HL-60 (cell line): ENCODE measurements around the gene CHAC2.

ENCODE experiments used
- DNase-seq, 2 experiments: peaks; one replicate each; pipeline ENCODE4 v3.0.0-alpha.2; 2010 to 2020; ENCODE audit warnings: low read depth in 1 of 2, low spot score in 1 of 2
- H3K27ac ChIP-seq: fragments of 250-450 bp; sonication (Bioruptor Pico); replicated peaks from 2 replicates; pipeline ENCODE4 v1.5.1; 2020; ENCODE audit warnings: mild to moderate bottlenecking, moderate library complexity
- H3K27me3 ChIP-seq: fragments of 250-450 bp; sonication (Bioruptor Pico); 2 replicates; pipeline ENCODE4 v1.5.1; 2021; ENCODE audit warnings: mild to moderate bottlenecking, moderate library complexity; ENCODE audit not compliant: insufficient read depth, poor library complexity, severe bottlenecking
- H3K4me3 ChIP-seq: replicated peaks from 2 replicates; pipeline ENCODE4 v1.5.1; 2011; ENCODE audit warnings: mild to moderate bottlenecking, control low read depth, low read length; ENCODE audit not compliant: insufficient read depth
- GABPA ChIP-seq: IDR thresholded peaks from 2 replicates; pipeline ENCODE4 v1.6.1; 2012; ENCODE audit warnings: low read depth
- POLR2AphosphoS5 ChIP-seq: IDR thresholded peaks from 2 replicates; pipeline ENCODE4 v1.6.1; 2012; ENCODE audit warnings: low read depth
- SPI1 ChIP-seq: IDR thresholded peaks from 2 replicates; pipeline ENCODE4 v1.6.1; 2012; ENCODE audit warnings: low read depth, mild to moderate bottlenecking, borderline replicate concordance
- TF ChIP-seq, protein P1 (sequence below): IDR thresholded peaks from 2 replicates; pipeline ENCODE4 v1.6.1; 2012; ENCODE audit warnings: low read depth; ENCODE audit not compliant: insufficient replicate concordance
- TF ChIP-seq, protein P2 (sequence below): IDR thresholded peaks from one replicate; pipeline ENCODE4 v1.5.1; 2011; ENCODE audit warnings: low read length, control low read depth, inconsistent platforms; ENCODE audit not compliant: insufficient read depth

The CHAC2 gene

DNA sequence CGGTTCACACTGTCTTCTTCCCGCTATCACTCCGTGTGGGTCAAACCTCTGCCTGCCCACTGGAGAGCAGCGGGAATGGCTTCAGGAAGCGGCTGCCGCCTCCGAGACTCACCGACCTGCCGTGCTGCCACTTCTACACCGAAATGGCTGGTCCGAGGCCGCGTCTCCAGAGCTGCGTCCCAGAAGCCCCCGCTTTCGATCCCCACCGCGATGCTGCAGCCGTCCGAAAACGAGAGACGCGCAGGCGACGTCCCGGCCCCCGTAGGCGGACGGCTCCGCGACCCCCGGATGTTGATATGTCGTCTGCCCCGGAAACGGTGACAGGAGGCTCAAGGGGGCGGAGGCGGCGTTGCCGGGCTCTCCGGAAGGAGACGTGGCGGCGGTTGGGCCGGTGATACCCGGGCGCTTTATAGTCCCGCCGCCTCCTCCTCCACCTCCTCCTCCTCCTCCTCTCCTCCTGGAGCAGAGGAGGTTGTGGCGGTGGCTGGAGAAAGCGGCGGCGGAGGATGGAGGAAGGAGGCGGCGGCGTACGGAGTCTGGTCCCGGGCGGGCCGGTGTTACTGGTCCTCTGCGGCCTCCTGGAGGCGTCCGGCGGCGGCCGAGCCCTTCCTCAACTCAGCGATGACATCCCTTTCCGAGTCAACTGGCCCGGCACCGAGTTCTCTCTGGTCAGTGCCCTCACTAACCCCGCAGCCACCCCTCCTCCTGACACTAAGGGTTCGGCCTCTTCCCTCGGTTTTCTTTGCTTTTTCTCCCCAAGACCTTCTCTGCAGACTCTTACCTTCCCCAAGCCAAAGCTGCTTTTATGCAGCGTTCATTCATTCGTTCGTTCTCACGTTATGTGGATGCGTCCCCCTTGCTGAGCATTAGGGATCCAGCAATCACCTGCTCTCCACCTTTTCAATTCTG is 19.4 kb downstream of the CHAC2 start, which contains the start of the genes ASB3 and ERLEC1:
TSS of gene ASB3 (minus strand) at position 249 of the 909 bp plus-strand sequence. CDS start 21,381 bp downstream, outside the sequence.
TSS of gene ERLEC1 (plus strand) at position 340 of the 909 bp plus-strand sequence. CDS start at position 507, 167 bp downstream.
- H3K4me3 ChIP-seq = peak within 1 kb of the TSS; percentile 78
- TF ChIP-seq, protein P1, sequence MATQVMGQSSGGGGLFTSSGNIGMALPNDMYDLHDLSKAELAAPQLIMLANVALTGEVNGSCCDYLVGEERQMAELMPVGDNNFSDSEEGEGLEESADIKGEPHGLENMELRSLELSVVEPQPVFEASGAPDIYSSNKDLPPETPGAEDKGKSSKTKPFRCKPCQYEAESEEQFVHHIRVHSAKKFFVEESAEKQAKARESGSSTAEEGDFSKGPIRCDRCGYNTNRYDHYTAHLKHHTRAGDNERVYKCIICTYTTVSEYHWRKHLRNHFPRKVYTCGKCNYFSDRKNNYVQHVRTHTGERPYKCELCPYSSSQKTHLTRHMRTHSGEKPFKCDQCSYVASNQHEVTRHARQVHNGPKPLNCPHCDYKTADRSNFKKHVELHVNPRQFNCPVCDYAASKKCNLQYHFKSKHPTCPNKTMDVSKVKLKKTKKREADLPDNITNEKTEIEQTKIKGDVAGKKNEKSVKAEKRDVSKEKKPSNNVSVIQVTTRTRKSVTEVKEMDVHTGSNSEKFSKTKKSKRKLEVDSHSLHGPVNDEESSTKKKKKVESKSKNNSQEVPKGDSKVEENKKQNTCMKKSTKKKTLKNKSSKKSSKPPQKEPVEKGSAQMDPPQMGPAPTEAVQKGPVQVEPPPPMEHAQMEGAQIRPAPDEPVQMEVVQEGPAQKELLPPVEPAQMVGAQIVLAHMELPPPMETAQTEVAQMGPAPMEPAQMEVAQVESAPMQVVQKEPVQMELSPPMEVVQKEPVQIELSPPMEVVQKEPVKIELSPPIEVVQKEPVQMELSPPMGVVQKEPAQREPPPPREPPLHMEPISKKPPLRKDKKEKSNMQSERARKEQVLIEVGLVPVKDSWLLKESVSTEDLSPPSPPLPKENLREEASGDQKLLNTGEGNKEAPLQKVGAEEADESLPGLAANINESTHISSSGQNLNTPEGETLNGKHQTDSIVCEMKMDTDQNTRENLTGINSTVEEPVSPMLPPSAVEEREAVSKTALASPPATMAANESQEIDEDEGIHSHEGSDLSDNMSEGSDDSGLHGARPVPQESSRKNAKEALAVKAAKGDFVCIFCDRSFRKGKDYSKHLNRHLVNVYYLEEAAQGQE = peak; percentile 49
- TF ChIP-seq, protein P2, sequence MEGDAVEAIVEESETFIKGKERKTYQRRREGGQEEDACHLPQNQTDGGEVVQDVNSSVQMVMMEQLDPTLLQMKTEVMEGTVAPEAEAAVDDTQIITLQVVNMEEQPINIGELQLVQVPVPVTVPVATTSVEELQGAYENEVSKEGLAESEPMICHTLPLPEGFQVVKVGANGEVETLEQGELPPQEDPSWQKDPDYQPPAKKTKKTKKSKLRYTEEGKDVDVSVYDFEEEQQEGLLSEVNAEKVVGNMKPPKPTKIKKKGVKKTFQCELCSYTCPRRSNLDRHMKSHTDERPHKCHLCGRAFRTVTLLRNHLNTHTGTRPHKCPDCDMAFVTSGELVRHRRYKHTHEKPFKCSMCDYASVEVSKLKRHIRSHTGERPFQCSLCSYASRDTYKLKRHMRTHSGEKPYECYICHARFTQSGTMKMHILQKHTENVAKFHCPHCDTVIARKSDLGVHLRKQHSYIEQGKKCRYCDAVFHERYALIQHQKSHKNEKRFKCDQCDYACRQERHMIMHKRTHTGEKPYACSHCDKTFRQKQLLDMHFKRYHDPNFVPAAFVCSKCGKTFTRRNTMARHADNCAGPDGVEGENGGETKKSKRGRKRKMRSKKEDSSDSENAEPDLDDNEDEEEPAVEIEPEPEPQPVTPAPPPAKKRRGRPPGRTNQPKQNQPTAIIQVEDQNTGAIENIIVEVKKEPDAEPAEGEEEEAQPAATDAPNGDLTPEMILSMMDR = no peak
- peak; percentile 75 for TF ChIP-seq POLR2AphosphoS5
- TF ChIP-seq GABPA = peak; percentile 93
- DNase-seq = peak; percentile 50 to 90
- no peaks in the 10 kb centered on the region for H3K27me3 ChIP-seq
- peak within 1 kb of the TSS; percentile 80 for H3K27ac ChIP-seq

DNA sequence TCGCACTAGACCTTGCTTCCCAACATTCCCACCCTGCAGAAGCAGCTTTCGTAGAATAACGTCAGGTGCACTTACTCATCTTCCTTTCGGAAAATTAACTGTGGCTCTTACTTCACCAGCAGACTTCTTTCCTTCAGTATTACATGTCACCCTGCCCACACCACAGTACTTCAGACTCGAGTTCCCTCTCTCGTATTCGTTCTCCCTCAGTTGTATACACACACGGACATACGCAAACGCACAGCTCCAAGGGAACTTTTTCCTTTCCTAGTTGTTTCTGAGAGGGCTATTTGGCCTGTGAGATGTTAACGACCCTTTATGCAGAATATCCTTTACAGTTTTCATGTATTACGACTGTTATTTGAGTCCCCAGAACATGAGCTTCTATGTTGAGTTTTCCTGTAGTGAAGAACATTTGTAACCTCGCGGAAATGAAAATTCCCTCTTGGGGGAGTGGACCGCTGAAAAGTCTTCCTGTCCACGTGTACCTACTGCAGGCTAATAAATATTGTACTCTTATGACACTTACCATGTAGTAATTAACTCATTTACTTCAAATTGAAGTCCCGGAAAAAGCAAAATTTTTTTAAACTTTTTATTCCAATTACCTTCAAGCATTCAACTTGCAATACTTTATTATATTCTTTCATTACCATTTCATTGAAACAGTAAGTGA is 20.1 kb downstream of the CHAC2 start:
- Histone ChIP-seq H3K27ac (peak overlapping the region; percentile 80), H3K27me3 (no peaks in the 10 kb centered on the region), H3K4me3 (peak overlapping the region; percentile 78)
- TF ChIP-seq POLR2AphosphoS5 = 0 out of 2 replicates have a peak, but pooled peaks have one; percentile 15
- TF ChIP-seq, protein P1 = no peak
- peak; percentile 38 to 46 for DNase-seq

DNA sequence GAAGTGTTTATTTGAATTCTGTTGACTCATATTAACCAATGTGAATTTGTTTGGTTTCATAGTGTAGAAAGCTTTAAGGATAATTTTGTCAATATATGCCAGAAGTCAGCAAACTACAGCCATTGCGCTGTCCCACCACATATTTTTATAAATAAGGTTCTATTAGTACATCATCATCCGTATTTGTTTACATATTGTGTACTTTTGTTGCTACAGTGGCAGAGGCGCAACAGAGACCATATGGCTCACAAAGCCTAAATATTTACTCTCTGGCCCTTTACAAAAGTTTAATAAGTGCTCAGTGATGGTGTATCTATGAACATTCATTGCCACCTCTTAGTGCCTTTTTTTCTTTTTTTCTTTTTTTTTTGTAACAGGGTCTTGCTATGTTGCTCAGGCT is 25.7 kb downstream of the CHAC2 start:
- TF ChIP-seq SPI1 = no peak
- no peak for TF ChIP-seq GABPA
- TF ChIP-seq, protein P2 = no peak
- TF ChIP-seq, protein P1 = no peak
- no peak for TF ChIP-seq POLR2AphosphoS5
- no peak overlapping the region for H3K4me3 ChIP-seq
- DNase-seq = no peak
- H3K27ac ChIP-seq = no peak overlapping the region
- no peaks in the 10 kb centered on the region for H3K27me3 ChIP-seq
